Pancreas (tissue), 10 donors: Measurements from ENCODE around the gene N4BP3. TPM values are rescaled to one million over a fixed set of nuclear protein-coding genes. Genes with fewer than 3 reads are reported as not detected.

ENCODE experiments used
- ATAC-seq, 4 donors: fragments of 200-7000 bp; cut with Tn5 transposase; one replicate each; pipeline versions ENCODE4 v1.8.0 to v1.9.1; 2020; ENCODE audit warnings: mild to moderate bottlenecking in 4 of 4, moderate library complexity in 4 of 4
- DNase-seq, 6 donors: peaks; one replicate each; pipeline ENCODE4 v3.0.0-alpha.2; 2020
- FAIRE-seq: peaks from 2 replicates; lab custom pipeline; 2012; peaks lifted over from hg19 to GRCh38; lab: Jason Lieb, UNC
- H3K27ac ChIP-seq, 4 donors: fragments of 200-600 bp; sonication (generic); 1 replicate in 3 of 4; 2 replicates in 1 of 4; pipeline versions ENCODE4 v1.5.0 to v1.8.0; 2020
- H3K27me3 ChIP-seq, 4 donors: fragments of 200-600 bp; one replicate each; pipeline ENCODE4 v1.8.0; 2021
- H3K36me3 ChIP-seq, 3 donors: fragments of 200-600 bp; sonication (generic) in 1 of 3; one replicate each; pipeline versions ENCODE4 v1.5.0 to v1.8.0; 2020 to 2021
- H3K4me1 ChIP-seq, 3 donors: fragments of 200-600 bp; one replicate each; pipeline ENCODE4 v1.8.0; 2021
- H3K4me3 ChIP-seq, 4 donors: fragments of 200-600 bp; sonication (generic) in 2 of 4; one replicate each; pipeline versions ENCODE4 v1.5.0 to v1.8.0; 2020 to 2021
- H3K9me3 ChIP-seq, 4 donors: fragments of 200-600 bp; one replicate each; pipeline ENCODE4 v1.8.0; 2021
- WGBS, 2 donors: extraction: QIAGEN DNeasy Blood & Tissue Kit; methylation state at CpG; one replicate each; pipeline ENCODE4 v1.1.7; 2013; 5-methylcytosine and 5-hydroxymethylcytosine counted together
- intact Hi-C, 3 donors: fragments of 100-400 bp; cut with DNase I; formaldehyde crosslinking; loops; one replicate each; pipeline versions ENCODE4 v1.11.1 to v1.14.2; 2022
- polyA plus RNA-seq, 2 donors: library from polyadenylated mRNA; stranded (reverse); fragments of 200-250 nt; gene quantifications; one replicate each; pipeline ENCODE4 v1.2.3, GENCODE V29; 2013
- total RNA-seq, 6 donors: library from RNA; stranded (reverse); fragmentation: NEBNext Ultra II Directional in 4 of 6; extraction: Animal tissue kit (Norgen Biotek cat#: 25700) in 4 of 6; gene quantifications; one replicate each; pipeline versions ENCODE4 v1.2.1 to v1.2.4, GENCODE V29; 2021 to 2023
- TF ChIP-seq, protein P1 (sequence below), 4 donors: fragments of 200-600 bp; sonication (generic) in 3 of 4; IDR thresholded peaks; one replicate each; pipeline versions ENCODE4 v1.5.0 to v1.8.0; 2021; ENCODE audit warnings: antibody characterized with exemption in 4 of 4
- donor health status: healthy with polysubstance abuse.
- donor health status: DM: no; HTN: no; CAD: no; lungs with moderate emphysema.
- donor health status: DM: no; HTN: no; CAD: no.
- donor health status: control.
- donor health status: control.
- donor health status: Bipolar disorder and iron deficiency.
- donor health status: DM: yes; HTN: yes; CAD: no.
- donor health status: DM: no; HTN: no; CAD: no.
- donor health status: DM: no; HTN: no; CAD: no.
- donor health status: DM: yes; HTN: yes; CAD: no.

Gene N4BP3
- total and polyA plus RNA-seq, 8 donors, result 0.23 to 1.1 (median 0.59) TPM

DNA sequence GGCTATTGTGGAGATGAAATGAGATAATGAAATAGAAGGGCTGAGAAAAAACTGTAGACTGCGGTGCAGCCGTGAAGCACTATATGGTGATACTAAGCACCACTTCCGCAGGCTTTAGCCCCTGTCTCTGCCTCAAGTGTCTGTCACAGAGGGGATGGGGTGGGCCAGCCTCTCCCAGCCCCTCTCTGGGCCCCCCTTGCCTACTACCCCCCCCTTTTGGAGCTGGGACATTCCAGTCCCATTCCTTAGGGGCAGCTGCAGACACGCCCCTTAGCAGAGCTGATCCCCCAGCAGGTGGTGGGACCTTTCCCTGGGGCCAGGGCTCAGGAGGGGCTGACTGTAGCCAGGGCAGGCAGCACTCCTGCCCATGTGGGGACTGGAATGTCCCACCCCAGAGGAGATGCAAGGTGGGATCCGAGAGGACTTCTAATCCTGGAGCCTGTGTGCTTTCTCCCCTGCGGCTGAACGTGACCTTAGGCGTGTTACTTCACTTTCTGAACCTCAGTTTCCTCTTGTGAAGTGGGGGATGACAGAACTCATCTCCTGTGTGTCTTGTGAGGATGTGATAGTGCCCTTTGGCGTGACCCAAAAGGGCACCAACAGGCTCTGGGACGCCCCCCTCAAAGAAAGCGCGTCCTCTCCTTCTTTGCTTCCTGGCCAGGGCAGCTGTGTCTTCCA lies 1.9 kb downstream of the N4BP3 start:
- Histone ChIP-seq H3K27ac (no peak overlapping the region), H3K4me3 (no peak overlapping the region), H3K36me3 (no peaks in the 10 kb centered on the region), H3K4me1 (peaks cover 0 to 10% (median 0%) of the 10 kb centered on the region in 3 donors), H3K9me3 (no peaks in the 10 kb centered on the region), H3K27me3 (no peaks in the 10 kb centered on the region)
- FAIRE-seq (no peak), DNase-seq (no peak), ATAC-seq (no peak)
- TF ChIP-seq, protein P1, sequence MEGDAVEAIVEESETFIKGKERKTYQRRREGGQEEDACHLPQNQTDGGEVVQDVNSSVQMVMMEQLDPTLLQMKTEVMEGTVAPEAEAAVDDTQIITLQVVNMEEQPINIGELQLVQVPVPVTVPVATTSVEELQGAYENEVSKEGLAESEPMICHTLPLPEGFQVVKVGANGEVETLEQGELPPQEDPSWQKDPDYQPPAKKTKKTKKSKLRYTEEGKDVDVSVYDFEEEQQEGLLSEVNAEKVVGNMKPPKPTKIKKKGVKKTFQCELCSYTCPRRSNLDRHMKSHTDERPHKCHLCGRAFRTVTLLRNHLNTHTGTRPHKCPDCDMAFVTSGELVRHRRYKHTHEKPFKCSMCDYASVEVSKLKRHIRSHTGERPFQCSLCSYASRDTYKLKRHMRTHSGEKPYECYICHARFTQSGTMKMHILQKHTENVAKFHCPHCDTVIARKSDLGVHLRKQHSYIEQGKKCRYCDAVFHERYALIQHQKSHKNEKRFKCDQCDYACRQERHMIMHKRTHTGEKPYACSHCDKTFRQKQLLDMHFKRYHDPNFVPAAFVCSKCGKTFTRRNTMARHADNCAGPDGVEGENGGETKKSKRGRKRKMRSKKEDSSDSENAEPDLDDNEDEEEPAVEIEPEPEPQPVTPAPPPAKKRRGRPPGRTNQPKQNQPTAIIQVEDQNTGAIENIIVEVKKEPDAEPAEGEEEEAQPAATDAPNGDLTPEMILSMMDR (IDR thresholded peaks at IDR 0.05), result no peak
- intact Hi-C loops, result no loop called here
- WGBS, 2 donors, result 74 to 79% methylated on average over 12 of the region's 12 CpGs

GRCh38 chr5:178115814-178116142 lies 2.4 kb downstream of the N4BP3 start:
- Histone ChIP-seq H3K4me1 (peaks cover 0 to 10% (median 0%) of the 10 kb centered on the region in 3 donors), H3K36me3 (no peaks in the 10 kb centered on the region), H3K4me3 (no peak overlapping the region), H3K27ac (no peak overlapping the region), H3K9me3 (no peaks in the 10 kb centered on the region), H3K27me3 (no peaks in the 10 kb centered on the region)
- TF ChIP-seq, protein P1 (IDR thresholded peaks at IDR 0.05), result no peak
- DNase-seq, result no peak
- no peak for ATAC-seq
- 52 to 56% methylated on average over 7 of the region's 7 CpGs for WGBS, 2 donors
- intact Hi-C loops, result no loop called here
- no peak for FAIRE-seq

GRCh38 chr5:178116143-178116885 lies 3.0 kb downstream of the N4BP3 start:
- peaks cover 3 to 13% (median 3%) of the 10 kb centered on the region in 3 donors for H3K4me1 ChIP-seq
- no peaks in the 10 kb centered on the region for H3K27me3 ChIP-seq
- FAIRE-seq, result no peak
- no peaks in the 10 kb centered on the region for H3K9me3 ChIP-seq
- intact Hi-C loops, result no loop called here
- no peak for DNase-seq
- 36 to 38% methylated on average over 21 to 22 of the region's 22 CpGs for WGBS, 2 donors
- TF ChIP-seq, protein P1 (IDR thresholded peaks at IDR 0.05), result no peak
- no peak overlapping the region for H3K27ac ChIP-seq
- H3K36me3 ChIP-seq, result no peaks in the 10 kb centered on the region
- no peak for ATAC-seq
- H3K4me3 ChIP-seq, result no peak overlapping the region

GRCh38 chr5:178117923-178118701 lies 4.8 kb downstream of the N4BP3 start:
- Histone ChIP-seq H3K4me1 (peaks cover 6 to 17% (median 6%) of the 10 kb centered on the region in 3 donors), H3K9me3 (no peaks in the 10 kb centered on the region), H3K36me3 (no peaks in the 10 kb centered on the region), H3K27me3 (no peaks in the 10 kb centered on the region), H3K4me3 (no peak overlapping the region), H3K27ac (no peak overlapping the region)
- no peak for DNase-seq
- TF ChIP-seq, protein P1 (IDR thresholded peaks at IDR 0.05), result no peak
- no peak for ATAC-seq
- intact Hi-C loops, result no loop called here
- WGBS, 2 donors, result 66 to 78% methylated on average over 18 of the region's 18 CpGs
- no peak for FAIRE-seq
